ENCODE results near the gene KIAA0408. TPM values are rescaled to one million over a fixed set of nuclear protein-coding genes. Genes with fewer than 3 reads are reported as not detected.

KIAA0408 gene
- total RNA-seq (1 to 10 TPM; 3.5 to 5.1 TPM), total RNA-seq (0 to 0.23 reads per million in 2 donors)

DNA sequence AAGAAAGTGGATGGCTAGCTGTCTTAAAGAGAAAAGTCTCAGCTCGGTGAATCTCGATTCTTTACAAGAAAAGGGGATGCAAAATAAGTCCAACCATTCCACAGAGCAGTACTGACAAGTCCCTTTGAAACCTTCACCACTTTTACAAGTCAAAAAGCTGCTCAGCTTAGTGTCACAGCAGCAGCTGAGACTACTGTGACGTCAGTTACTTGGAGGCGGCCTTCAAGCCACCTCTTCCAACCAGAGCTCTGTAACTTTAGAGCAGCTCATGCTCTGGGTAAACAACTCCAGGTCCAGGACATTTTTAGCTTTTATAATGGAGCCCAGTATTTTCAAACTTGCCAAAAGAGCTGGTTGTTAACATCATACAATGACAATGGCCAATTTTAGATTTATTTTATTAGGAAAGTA, at the start of gene KIAA0408:
TSS of gene KIAA0408 (minus strand) at position 159 of the 411 bp plus-strand sequence. CDS start 5,408 bp downstream, outside the sequence.
- Mint-ChIP-seq H3K27ac (no peak within 1 kb of the TSS), H3K4me3 (no peak within 1 kb of the TSS), H3K27me3 (no peaks in the 10 kb centered on the region), H3K4me1 (peaks cover 2% of the 10 kb centered on the region), H3K36me3 (ENCODE audit: low read depth) (no peaks in the 10 kb centered on the region)
- DNase-seq (no peak), ATAC-seq (no peak)
- H3K9me3 ChIP-seq (ENCODE audit: control insufficient read depth, low read length, poor library complexity, severe bottlenecking) = no peaks in the 10 kb centered on the region

GRCh38 chr6:127506894-127507293, 47.7 kb upstream of the KIAA0408 start:
- DNase-seq (no peak), ATAC-seq (no peak)
- Mint-ChIP-seq H3K4me1 (no peaks in the 10 kb centered on the region), H3K36me3 (ENCODE audit: low read depth) (peaks cover 4% of the 10 kb centered on the region), H3K4me3 (peak overlapping the region; percentile 7), H3K27ac (no peak overlapping the region), H3K27me3 (no peaks in the 10 kb centered on the region)
- H3K9me3 ChIP-seq (ENCODE audit: control insufficient read depth, low read length, poor library complexity, severe bottlenecking) = no peaks in the 10 kb centered on the region

- no peaks in the 10 kb centered on the region for H3K9me3 ChIP-seq (ENCODE audit: control insufficient read depth, low read length, poor library complexity, severe bottlenecking)
- no peaks in the 10 kb centered on the region for H3K36me3 Mint-ChIP-seq (ENCODE audit: low read depth)
- no peak overlapping the region for H3K4me3 Mint-ChIP-seq
- DNase-seq (no peak), ATAC-seq (no peak)
- no peaks in the 10 kb centered on the region for H3K27me3 Mint-ChIP-seq
- peaks cover 4% of the 10 kb centered on the region for H3K4me1 Mint-ChIP-seq
- H3K27ac Mint-ChIP-seq = no peak overlapping the region
Measured at GRCh38 chr6:127503022-127503421, 43.8 kb upstream of the KIAA0408 start.

DNA sequence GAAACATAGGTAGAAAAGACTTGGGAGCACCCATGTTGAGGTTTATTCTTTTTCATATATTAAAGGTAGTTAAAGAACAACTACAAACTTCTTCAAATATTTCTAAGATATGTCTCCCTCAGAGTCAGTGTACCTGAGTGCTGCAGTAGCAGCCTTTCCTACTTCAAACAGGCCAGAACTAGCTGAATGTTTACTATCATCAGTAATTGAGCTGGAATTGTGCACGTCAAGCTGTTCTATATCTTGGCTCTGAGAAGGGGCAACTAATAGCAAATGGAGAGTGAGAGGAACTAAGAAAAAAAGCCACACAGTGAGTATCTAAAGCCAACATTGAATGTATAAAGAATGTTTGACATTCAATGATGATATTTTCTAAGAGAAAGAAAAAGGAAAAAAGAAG, 38.2 kb upstream of the KIAA0408 start:
- no peak overlapping the region for H3K4me3 Mint-ChIP-seq
- no peak overlapping the region for H3K27ac Mint-ChIP-seq
- DNase-seq (no peak), ATAC-seq (no peak)
- no peaks in the 10 kb centered on the region for H3K9me3 ChIP-seq (ENCODE audit: control insufficient read depth, low read length, poor library complexity, severe bottlenecking)
- no peaks in the 10 kb centered on the region for H3K36me3 Mint-ChIP-seq (ENCODE audit: low read depth)
- H3K4me1 Mint-ChIP-seq = peaks cover 7% of the 10 kb centered on the region
- H3K27me3 Mint-ChIP-seq = no peaks in the 10 kb centered on the region

- Mint-ChIP-seq H3K36me3 (ENCODE audit: low read depth) (peaks cover 2% of the 10 kb centered on the region), H3K27ac (no peak overlapping the region), H3K27me3 (no peaks in the 10 kb centered on the region), H3K4me1 (peaks cover 7% of the 10 kb centered on the region), H3K4me3 (no peak overlapping the region)
- no peak for ATAC-seq
- H3K9me3 ChIP-seq (ENCODE audit: control insufficient read depth, low read length, poor library complexity, severe bottlenecking) = no peaks in the 10 kb centered on the region
- no peak for DNase-seq
Measured at GRCh38 chr6:127496471-127496870, 37.3 kb upstream of the KIAA0408 start.

- H3K36me3 Mint-ChIP-seq (ENCODE audit: low read depth) = peaks cover 5% of the 10 kb centered on the region
- peaks cover 12% of the 10 kb centered on the region for H3K4me1 Mint-ChIP-seq
- no peaks in the 10 kb centered on the region for H3K9me3 ChIP-seq (ENCODE audit: control insufficient read depth, low read length, poor library complexity, severe bottlenecking)
- no peak overlapping the region for H3K4me3 Mint-ChIP-seq
- no peak overlapping the region for H3K27ac Mint-ChIP-seq
- DNase-seq = no peak
- no peaks in the 10 kb centered on the region for H3K27me3 Mint-ChIP-seq
- ATAC-seq = no peak
Measured at GRCh38 chr6:127494240-127494767, 35.1 kb upstream of the KIAA0408 start.

GRCh38 chr6:127489248-127489647, 30.1 kb upstream of the KIAA0408 start:
- H3K4me1 Mint-ChIP-seq = peaks cover 25% of the 10 kb centered on the region
- no peak for DNase-seq
- H3K9me3 ChIP-seq (ENCODE audit: control insufficient read depth, low read length, poor library complexity, severe bottlenecking) = no peaks in the 10 kb centered on the region
- H3K27me3 Mint-ChIP-seq = no peaks in the 10 kb centered on the region
- H3K4me3 Mint-ChIP-seq = no peak overlapping the region
- no peak for ATAC-seq
- H3K36me3 Mint-ChIP-seq (ENCODE audit: low read depth) = peaks cover 5% of the 10 kb centered on the region
- H3K27ac Mint-ChIP-seq = no peak overlapping the region

DNA sequence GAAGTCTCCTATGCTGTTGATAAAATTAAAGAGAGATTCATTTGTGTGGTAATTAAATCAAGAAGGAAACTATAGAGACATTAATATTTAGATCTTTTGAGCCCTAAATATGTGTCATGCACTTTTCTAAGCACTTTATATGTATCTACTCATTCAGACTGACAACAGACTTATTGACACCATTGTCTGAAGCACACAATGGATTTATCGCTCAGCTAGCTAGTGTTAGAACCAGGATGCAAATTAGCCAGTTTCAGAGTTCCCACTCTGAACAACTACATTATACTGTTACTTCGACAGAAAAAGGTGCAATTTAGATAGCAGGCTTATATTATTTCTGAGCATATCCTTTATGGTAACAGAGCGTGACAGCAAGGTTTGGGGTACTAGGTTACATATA, 27.7 kb upstream of the KIAA0408 start:
- peaks cover 10% of the 10 kb centered on the region for H3K36me3 Mint-ChIP-seq (ENCODE audit: low read depth)

GRCh38 chr6:127484212-127484863, 25.1 kb upstream of the KIAA0408 start:
- no peaks in the 10 kb centered on the region for H3K27me3 Mint-ChIP-seq
- H3K27ac Mint-ChIP-seq = peak overlapping the region; percentile 86
- H3K4me3 Mint-ChIP-seq = peak overlapping the region; percentile 87
- DNase-seq = no peak
- no peaks in the 10 kb centered on the region for H3K9me3 ChIP-seq (ENCODE audit: control insufficient read depth, low read length, poor library complexity, severe bottlenecking)
- H3K36me3 Mint-ChIP-seq (ENCODE audit: low read depth) = peaks cover 8% of the 10 kb centered on the region
- ATAC-seq = peak; percentile 85
- peaks cover 34% of the 10 kb centered on the region for H3K4me1 Mint-ChIP-seq

More for the DNA sequence above, 27.7 kb upstream of the KIAA0408 start:
- Mint-ChIP-seq H3K4me1 (peaks cover 37% of the 10 kb centered on the region), H3K27ac (no peak overlapping the region), H3K4me3 (no peak overlapping the region), H3K27me3 (no peaks in the 10 kb centered on the region)
- DNase-seq (no peak), ATAC-seq (no peak)
- H3K9me3 ChIP-seq (ENCODE audit: control insufficient read depth, low read length, poor library complexity, severe bottlenecking) = no peaks in the 10 kb centered on the region

DNA sequence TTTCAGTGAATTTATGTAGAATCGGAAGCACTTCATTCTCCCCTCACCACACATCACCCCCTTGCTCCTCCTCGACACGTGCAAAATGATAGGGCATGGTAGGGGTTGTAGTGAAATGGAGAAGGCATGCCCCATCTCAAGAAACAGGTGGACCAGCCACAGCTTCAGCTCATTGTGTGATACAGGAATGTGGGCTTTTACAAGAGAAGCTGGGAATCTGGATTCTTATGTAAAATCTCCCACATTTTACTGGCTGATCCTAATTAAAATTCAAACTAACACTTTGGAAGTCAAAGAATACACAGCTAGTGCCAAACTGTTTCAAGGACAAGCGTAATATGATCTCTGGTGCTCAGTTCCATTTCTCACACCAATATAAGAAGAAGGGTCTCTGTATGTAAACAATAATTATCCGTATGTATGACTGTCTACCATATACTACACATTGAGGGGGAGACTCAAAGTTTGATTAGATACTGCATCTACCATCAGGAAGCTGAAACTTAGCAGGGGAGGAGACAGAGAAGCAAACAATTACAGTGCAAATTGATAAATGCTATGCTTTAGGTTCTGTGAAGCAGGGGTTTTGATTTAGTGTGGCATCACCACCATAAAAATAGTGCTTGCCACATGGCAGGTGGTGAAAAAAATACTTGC, 24.3 kb upstream of the KIAA0408 start:
- Mint-ChIP-seq H3K36me3 (ENCODE audit: low read depth) (peaks cover 9% of the 10 kb centered on the region), H3K27ac (peak overlapping the region; percentile 86), H3K27me3 (no peaks in the 10 kb centered on the region), H3K4me1 (peaks cover 32% of the 10 kb centered on the region), H3K4me3 (peak overlapping the region; percentile 87)
- DNase-seq (no peak), ATAC-seq (peak; percentile 14)
- no peaks in the 10 kb centered on the region for H3K9me3 ChIP-seq (ENCODE audit: control insufficient read depth, low read length, poor library complexity, severe bottlenecking)

DNA sequence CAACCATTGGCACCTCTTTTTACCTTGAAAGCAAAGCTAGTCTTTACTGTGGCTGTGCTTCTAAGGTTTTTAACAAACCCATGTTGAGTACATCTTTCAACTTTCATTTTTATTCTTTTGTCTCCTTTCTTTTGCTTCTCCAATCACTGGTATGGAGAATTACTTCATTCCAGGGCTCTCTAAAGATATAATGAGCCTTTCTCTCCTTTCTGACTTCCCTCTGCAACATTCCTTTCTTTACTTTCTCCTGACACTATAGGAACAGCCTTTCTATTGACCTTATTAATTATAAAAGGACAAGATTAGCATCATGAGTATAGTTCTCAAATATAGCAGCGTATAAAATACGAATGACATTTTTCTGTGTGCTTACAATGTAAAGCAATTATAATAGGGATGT, 23.1 kb upstream of the KIAA0408 start:
- Mint-ChIP-seq H3K27ac (no peak overlapping the region), H3K36me3 (ENCODE audit: low read depth) (peaks cover 16% of the 10 kb centered on the region), H3K4me3 (no peak overlapping the region), H3K4me1 (peaks cover 34% of the 10 kb centered on the region), H3K27me3 (no peaks in the 10 kb centered on the region)
- no peak for DNase-seq
- no peak for ATAC-seq
- no peaks in the 10 kb centered on the region for H3K9me3 ChIP-seq (ENCODE audit: control insufficient read depth, low read length, poor library complexity, severe bottlenecking)

DNA sequence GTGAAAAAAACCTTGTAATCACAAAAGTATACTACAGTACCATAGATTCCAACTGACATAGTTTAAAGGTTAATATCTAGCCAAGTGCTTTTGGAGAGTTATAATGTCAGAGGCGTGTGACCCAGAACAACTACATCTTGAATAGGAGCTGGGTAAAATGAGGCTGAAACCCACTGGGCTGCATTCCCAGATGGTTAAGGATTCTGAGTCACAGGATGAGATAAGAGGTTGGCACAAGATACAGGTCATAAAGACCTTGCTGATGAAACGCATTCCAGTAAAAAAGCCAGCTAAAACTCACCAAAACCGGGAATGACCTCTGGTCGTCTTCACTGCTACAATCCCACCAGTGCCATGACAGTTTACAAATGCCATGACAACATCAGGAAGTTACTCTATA, 22.4 kb upstream of the KIAA0408 start:
- Mint-ChIP-seq H3K27ac (no peak overlapping the region), H3K4me1 (peaks cover 34% of the 10 kb centered on the region), H3K36me3 (ENCODE audit: low read depth) (peaks cover 16% of the 10 kb centered on the region), H3K4me3 (no peak overlapping the region), H3K27me3 (no peaks in the 10 kb centered on the region)
- H3K9me3 ChIP-seq (ENCODE audit: control insufficient read depth, low read length, poor library complexity, severe bottlenecking) = no peaks in the 10 kb centered on the region
- ATAC-seq (no peak), DNase-seq (no peak)

GRCh38 chr6:127481111-127481510, 21.9 kb upstream of the KIAA0408 start:
- Mint-ChIP-seq H3K36me3 (ENCODE audit: low read depth) (peaks cover 18% of the 10 kb centered on the region), H3K27ac (no peak overlapping the region), H3K27me3 (no peaks in the 10 kb centered on the region), H3K4me3 (no peak overlapping the region), H3K4me1 (peaks cover 34% of the 10 kb centered on the region)
- H3K9me3 ChIP-seq (ENCODE audit: control insufficient read depth, low read length, poor library complexity, severe bottlenecking) = no peaks in the 10 kb centered on the region
- DNase-seq (no peak), ATAC-seq (no peak)
